Mesenchymal stem cell (in vitro differentiated cells and primary cell): Measurements from ENCODE around the gene PRDM7.
A peak's percentile ranks its signal among the peaks of the same experiment; 100 is the strongest.

Source experiments
- DNase-seq: peaks from one replicate; pipeline ENCODE4 v3.0.0-alpha.2; 2013
- H2AFZ ChIP-seq: one replicate; pipeline ENCODE4 v1.6.1; 2013; ENCODE audit warnings: low read depth, mild to moderate bottlenecking, control low read depth, inconsistent platforms, low read length, moderate library complexity
- H2AK5ac ChIP-seq: 2 replicates; pipeline ENCODE4 v1.6.1; 2013; ENCODE audit warnings: low read length, moderate library complexity, mild to moderate bottlenecking, inconsistent platforms; ENCODE audit not compliant: severe bottlenecking
- H2BK120ac ChIP-seq: one replicate; pipeline ENCODE4 v1.6.1; 2013; ENCODE audit warnings: low read depth, mild to moderate bottlenecking, inconsistent platforms, low read length, moderate library complexity
- H2BK12ac ChIP-seq, 2 experiments: one replicate each; pipeline ENCODE4 v1.6.1; 2013; ENCODE audit warnings: inconsistent platforms in 2 of 2, low read length in 2 of 2, mild to moderate bottlenecking in 2 of 2, moderate library complexity in 2 of 2, control low read depth in 1 of 2
- H2BK15ac ChIP-seq: one replicate; pipeline ENCODE4 v1.6.1; 2013; ENCODE audit warnings: mild to moderate bottlenecking, low read depth, inconsistent platforms; ENCODE audit not compliant: poor library complexity, severe bottlenecking
- H2BK5ac ChIP-seq: 2 replicates; pipeline ENCODE4 v1.6.1; 2013; ENCODE audit warnings: low read depth, mild to moderate bottlenecking, low read length, control low read depth, inconsistent platforms; ENCODE audit not compliant: poor library complexity, severe bottlenecking
- H3K14ac ChIP-seq, 2 experiments: one replicate each; pipeline ENCODE4 v1.6.1; 2013; ENCODE audit warnings: inconsistent platforms in 2 of 2, low read length in 2 of 2, control low read depth in 1 of 2, mild to moderate bottlenecking in 1 of 2, moderate library complexity in 1 of 2
- H3K18ac ChIP-seq, 2 experiments: one replicate each; pipeline ENCODE4 v1.6.1; 2013; ENCODE audit warnings: inconsistent platforms in 2 of 2, low read length in 2 of 2, control low read depth in 1 of 2, low read depth in 1 of 2, mild to moderate bottlenecking in 1 of 2
- H3K23ac ChIP-seq, 2 experiments: one replicate each; pipeline ENCODE4 v1.6.1; 2013; ENCODE audit warnings: inconsistent platforms in 2 of 2, low read length in 2 of 2, mild to moderate bottlenecking in 2 of 2, moderate library complexity in 2 of 2, control low read depth in 1 of 2
- H3K27ac ChIP-seq: 2 replicates; pipeline ENCODE4 v1.5.1; 2013; ENCODE audit warnings: mild to moderate bottlenecking, moderate library complexity, low read length, control low read depth, inconsistent platforms; ENCODE audit not compliant: poor library complexity, severe bottlenecking
- H3K27me3 ChIP-seq, 2 experiments: 2 replicates each; pipeline versions ENCODE4 v1.6.1 to v1.7.0; 2013; ENCODE audit warnings: low read length in 2 of 2, mild to moderate bottlenecking in 2 of 2, moderate library complexity in 2 of 2, control low read depth in 1 of 2, inconsistent platforms in 1 of 2; ENCODE audit not compliant: control insufficient read depth in 1 of 2, insufficient read depth in 1 of 2
- H3K36me3 ChIP-seq, 2 experiments: 2 replicates each; pipeline versions ENCODE4 v1.6.1 to v1.7.0; 2013; ENCODE audit warnings: low read length in 2 of 2, control low read depth in 1 of 2, inconsistent platforms in 1 of 2, low read depth in 1 of 2, mild to moderate bottlenecking in 1 of 2; ENCODE audit not compliant: insufficient read depth in 2 of 2, control insufficient read depth in 1 of 2
- H3K4ac ChIP-seq, 2 experiments: one replicate each; pipeline ENCODE4 v1.6.1; 2013; ENCODE audit warnings: inconsistent platforms in 2 of 2, low read length in 2 of 2, mild to moderate bottlenecking in 2 of 2, moderate library complexity in 2 of 2, control low read depth in 1 of 2, low read depth in 1 of 2
- H3K4me1 ChIP-seq: 2 replicates; pipeline ENCODE4 v1.6.1; 2013; ENCODE audit warnings: low read depth, low read length, control low read depth; ENCODE audit not compliant: control insufficient read depth, insufficient read depth
- H3K4me2 ChIP-seq: 2 replicates; pipeline ENCODE4 v1.6.1; 2013; ENCODE audit warnings: low read length, mild to moderate bottlenecking, inconsistent platforms; ENCODE audit not compliant: poor library complexity, severe bottlenecking
- H3K4me3 ChIP-seq, 2 experiments: 2 replicates each; pipeline versions ENCODE4 v1.5.1 to v1.7.0; 2013; ENCODE audit warnings: low read length in 2 of 2, mild to moderate bottlenecking in 2 of 2, control low read depth in 1 of 2, low read depth in 1 of 2; ENCODE audit not compliant: insufficient read depth in 1 of 2
- H3K79me1 ChIP-seq: replicated peaks from 2 replicates; pipeline ENCODE4 v1.6.1; 2013; ENCODE audit warnings: mild to moderate bottlenecking, control low read depth, low read length, inconsistent platforms; ENCODE audit not compliant: poor library complexity, severe bottlenecking
- H3K9ac ChIP-seq: 2 replicates; pipeline ENCODE4 v1.7.0; 2013; ENCODE audit warnings: mild to moderate bottlenecking, low read length, moderate library complexity
- H3K9me3 ChIP-seq: 2 replicates; pipeline ENCODE4 v1.7.0; 2013; ENCODE audit warnings: mild to moderate bottlenecking, low read length; ENCODE audit not compliant: control insufficient read depth
- H4K8ac ChIP-seq: one replicate; pipeline ENCODE4 v1.6.1; 2013; ENCODE audit warnings: inconsistent platforms, mild to moderate bottlenecking, low read length, moderate library complexity
- H4K91ac ChIP-seq: one replicate; pipeline ENCODE4 v1.6.1; 2013; ENCODE audit warnings: mild to moderate bottlenecking, low read length, inconsistent platforms
- WGBS: methylation state at CpG from one replicate; pipeline ENCODE4 v1.1.7; 2013; ENCODE audit warnings: mixed read lengths; 5-methylcytosine and 5-hydroxymethylcytosine counted together

The PRDM7 gene

GRCh38 chr16:90077757-90078578 is 837 bp upstream of the PRDM7 start:
- no peak overlapping the region for H3K14ac ChIP-seq
- H3K36me3 ChIP-seq: no peaks in the 10 kb centered on the region
- DNase-seq: no peak
- H2BK5ac ChIP-seq: no peak overlapping the region
- WGBS: 69% methylated on average over 23 of the region's 23 CpGs
- H3K18ac ChIP-seq: no peak overlapping the region
- no peaks in the 10 kb centered on the region for H3K79me1 ChIP-seq
- H3K4me2 ChIP-seq: no peak overlapping the region
- H3K27ac ChIP-seq: no peak overlapping the region
- peak overlapping the region; percentile 27 to 68 for H3K4me3 ChIP-seq
- no peak overlapping the region for H2BK120ac ChIP-seq
- H2BK12ac ChIP-seq: no peak overlapping the region
- H2BK15ac ChIP-seq: no peak overlapping the region
- peak overlapping the region; percentile 71 for H3K9ac ChIP-seq
- no peak overlapping the region for H2AK5ac ChIP-seq
- peak overlapping the region; percentile 14 for H4K8ac ChIP-seq
- peaks cover 11 to 33% of the 10 kb centered on the region in 2 experiments for H3K27me3 ChIP-seq
- peaks cover 4% of the 10 kb centered on the region for H3K9me3 ChIP-seq
- H3K4ac ChIP-seq: no peak overlapping the region
- no peak overlapping the region for H3K23ac ChIP-seq
- peaks cover 7% of the 10 kb centered on the region for H3K4me1 ChIP-seq
- no peak overlapping the region for H4K91ac ChIP-seq
- no peak overlapping the region for H2AFZ ChIP-seq

- Histone ChIP-seq H4K91ac (no peak overlapping the region), H2BK12ac (no peak overlapping the region), H3K4ac (no peak overlapping the region), H2BK5ac (no peak overlapping the region), H2AFZ (no peak overlapping the region), H2AK5ac (no peak overlapping the region), H3K9me3 (peaks cover 4% of the 10 kb centered on the region), H4K8ac (no peak overlapping the region), H3K9ac (no peak overlapping the region), H2BK120ac (no peak overlapping the region), H3K27ac (no peak overlapping the region), H3K27me3 (peaks cover 11 to 38% of the 10 kb centered on the region in 2 experiments), H2BK15ac (no peak overlapping the region), H3K4me1 (no peaks in the 10 kb centered on the region), H3K4me2 (no peak overlapping the region), H3K18ac (no peak overlapping the region), H3K23ac (no peak overlapping the region), H3K79me1 (no peaks in the 10 kb centered on the region), H3K4me3 (no peak overlapping the region), H3K14ac (no peak overlapping the region), H3K36me3 (no peaks in the 10 kb centered on the region)
- 78% methylated on average over 4 of the region's 5 CpGs for WGBS
- DNase-seq: no peak
These were observed 4.6 kb downstream of the PRDM7 start for GRCh38 chr16:90072442-90073105.

GRCh38 chr16:90070440-90070839 is 6.7 kb downstream of the PRDM7 start:
- Histone ChIP-seq H3K14ac (no peak overlapping the region), H3K18ac (no peak overlapping the region), H2BK12ac (no peak overlapping the region), H2AK5ac (no peak overlapping the region), H3K4me3 (no peak overlapping the region), H4K8ac (no peak overlapping the region), H2BK120ac (no peak overlapping the region), H3K27ac (no peak overlapping the region), H3K36me3 (no peaks in the 10 kb centered on the region), H2BK5ac (no peak overlapping the region), H3K4me1 (no peaks in the 10 kb centered on the region), H3K79me1 (no peaks in the 10 kb centered on the region), H3K4me2 (no peak overlapping the region), H4K91ac (no peak overlapping the region), H2AFZ (no peak overlapping the region), H3K4ac (no peak overlapping the region), H3K27me3 (peaks cover 0 to 33% of the 10 kb centered on the region in 2 experiments), H3K9me3 (peaks cover 4% of the 10 kb centered on the region), H3K9ac (no peak overlapping the region), H2BK15ac (no peak overlapping the region), H3K23ac (no peak overlapping the region)
- WGBS: 92% methylated on average over 2 of the region's 2 CpGs
- no peak for DNase-seq

- H3K23ac ChIP-seq: no peak overlapping the region
- 65% methylated on average over 2 of the region's 3 CpGs for WGBS
- H3K14ac ChIP-seq: no peak overlapping the region
- H3K4me3 ChIP-seq: no peak overlapping the region
- no peak overlapping the region for H3K18ac ChIP-seq
- no peak overlapping the region for H4K91ac ChIP-seq
- H3K27ac ChIP-seq: no peak overlapping the region
- peaks cover 17 to 30% of the 10 kb centered on the region in 2 experiments for H3K27me3 ChIP-seq
- no peak overlapping the region for H2BK5ac ChIP-seq
- no peak overlapping the region for H3K4ac ChIP-seq
- no peaks in the 10 kb centered on the region for H3K36me3 ChIP-seq
- no peak overlapping the region for H3K4me2 ChIP-seq
- no peak overlapping the region for H2BK120ac ChIP-seq
- H2BK12ac ChIP-seq: no peak overlapping the region
- no peak for DNase-seq
- no peak overlapping the region for H2BK15ac ChIP-seq
- no peak overlapping the region for H3K9ac ChIP-seq
- no peak overlapping the region for H2AK5ac ChIP-seq
- no peak overlapping the region for H4K8ac ChIP-seq
- H3K79me1 ChIP-seq: no peaks in the 10 kb centered on the region
- H3K4me1 ChIP-seq: peaks cover 3% of the 10 kb centered on the region
- H3K9me3 ChIP-seq: no peaks in the 10 kb centered on the region
- no peak overlapping the region for H2AFZ ChIP-seq
These were observed 15.7 kb downstream of the PRDM7 start for GRCh38 chr16:90061437-90061836.
